IMR-90 (cell line): ENCODE data around the gene CDON. TPM values are rescaled to one million over a fixed set of nuclear protein-coding genes. Genes with fewer than 3 reads are reported as not detected.

ENCODE experiments used
- ATAC-seq: fragments of 200-7000 bp; cut with Tn5 transposase; 2 replicates; pipeline ENCODE4 v1.9.1; 2020; ENCODE audit warnings: low read depth, mild to moderate bottlenecking, moderate library complexity
- Bru-seq: library from RNA; stranded (reverse); fragments of 400-500 nt; gene quantifications from one replicate; lab custom pipeline; 2021; lab: Mats Ljungman, UMichigan
- BruChase-seq, 2 experiments: library from RNA; stranded (reverse); fragments of 400-500 nt; gene quantifications; one replicate each; lab custom pipeline; 2021; lab: Mats Ljungman, UMichigan
- BruUV-seq: library from RNA; stranded (reverse); fragments of 400-500 nt; replicated peaks from 2 replicates; lab custom pipeline; 2021; lab: Mats Ljungman, UMichigan
- CTCF ChIA-PET: fragments of 300-600 bp; formaldehyde crosslinking; extraction: SDS; loops from one replicate; lab custom pipeline; 2021; ENCODE audit warnings: antibody characterized with exemption; lab: Yijun Ruan, JAX
- POLR2A ChIA-PET: fragments of 300-600 bp; sonication (Branson Sonifier 250); formaldehyde crosslinking; loops from one replicate; lab custom pipeline; 2022; ENCODE audit warnings: antibody characterized with exemption; ENCODE audit not compliant: unreplicated experiment; lab: Charles Lee
- DNase-seq: peaks from one replicate; pipeline ENCODE4 v3.0.0; 2013
- H2AFZ ChIP-seq: replicated peaks from 2 replicates; pipeline ENCODE3; 2013; ENCODE audit warnings: low read length, mild to moderate bottlenecking; ENCODE audit not compliant: poor library complexity
- H2AK5ac ChIP-seq: 2 replicates; pipeline ENCODE4 v1.6.1; 2013; ENCODE audit warnings: low read depth, low read length, inconsistent platforms
- H2AK9ac ChIP-seq: replicated peaks from 2 replicates; pipeline ENCODE3; 2013; ENCODE audit warnings: mild to moderate bottlenecking, low read depth, low read length, moderate library complexity; ENCODE audit not compliant: poor library complexity
- H2BK120ac ChIP-seq: 2 replicates; pipeline ENCODE4 v1.6.1; 2013; ENCODE audit warnings: low read depth, low read length, inconsistent platforms
- H2BK15ac ChIP-seq: 3 replicates; pipeline ENCODE4 v1.6.1; 2013; ENCODE audit warnings: low read depth, low read length, inconsistent platforms
- H2BK20ac ChIP-seq: 2 replicates; pipeline ENCODE4 v1.6.1; 2013; ENCODE audit warnings: low read depth, mild to moderate bottlenecking, inconsistent platforms, low read length, moderate library complexity
- H2BK5ac ChIP-seq: 2 replicates; pipeline ENCODE4 v1.6.1; 2013; ENCODE audit warnings: mild to moderate bottlenecking, low read depth, low read length, inconsistent platforms; ENCODE audit not compliant: poor library complexity, severe bottlenecking
- H3K14ac ChIP-seq: replicated peaks from 2 replicates; pipeline ENCODE4 v1.6.1; 2013; ENCODE audit warnings: low read depth, low read length, inconsistent platforms
- H3K18ac ChIP-seq: 2 replicates; pipeline ENCODE4 v1.6.1; 2013; ENCODE audit warnings: low read depth, low read length, control low read depth
- H3K23ac ChIP-seq: 2 replicates; pipeline ENCODE4 v1.6.1; 2013; ENCODE audit warnings: low read depth, low read length, inconsistent platforms
- H3K27ac ChIP-seq: 2 replicates; pipeline ENCODE4 v1.5.1; 2013; ENCODE audit warnings: mild to moderate bottlenecking, control low read depth, low read length; ENCODE audit not compliant: insufficient read depth
- H3K27me3 ChIP-seq: 2 replicates; pipeline ENCODE4 v1.6.1; 2013; ENCODE audit warnings: low read length; ENCODE audit not compliant: control insufficient read depth, insufficient read depth
- H3K36me3 ChIP-seq: 2 replicates; pipeline ENCODE4 v1.6.1; 2013; ENCODE audit warnings: low read length, mixed read lengths; ENCODE audit not compliant: control insufficient read depth, insufficient read depth
- H3K4ac ChIP-seq: 2 replicates; pipeline ENCODE4 v1.6.1; 2013; ENCODE audit warnings: low read depth, low read length, inconsistent platforms
- H3K4me1 ChIP-seq: 2 replicates; pipeline ENCODE4 v1.6.1; 2013; ENCODE audit warnings: low read length, mixed read lengths; ENCODE audit not compliant: control insufficient read depth, insufficient read depth
- H3K4me2 ChIP-seq: 2 replicates; pipeline ENCODE4 v1.6.1; 2013; ENCODE audit warnings: low read depth, mild to moderate bottlenecking, control low read depth, low read length, moderate library complexity
- H3K4me3 ChIP-seq: 2 replicates; pipeline ENCODE4 v1.5.1; 2013; ENCODE audit warnings: low read depth, mild to moderate bottlenecking, control low read depth, low read length, moderate library complexity; ENCODE audit not compliant: insufficient read depth
- H3K56ac ChIP-seq: 2 replicates; pipeline ENCODE4 v1.6.1; 2013; ENCODE audit warnings: low read length, inconsistent platforms; ENCODE audit not compliant: insufficient read depth; ENCODE audit errors: extremely low read depth
- H3K79me1 ChIP-seq, 2 experiments: 2 replicates each; pipeline ENCODE4 v1.6.1; 2013; ENCODE audit warnings: low read length in 2 of 2, inconsistent platforms in 1 of 2, low read depth in 1 of 2
- H3K9ac ChIP-seq: 2 replicates; pipeline ENCODE4 v1.6.1; 2013; ENCODE audit warnings: low read depth, low read length, control low read depth
- H3K9me1 ChIP-seq: 2 replicates; pipeline ENCODE4 v1.6.1; 2013; ENCODE audit warnings: low read length, inconsistent platforms; ENCODE audit not compliant: insufficient read depth
- H3K9me3 ChIP-seq: 2 replicates; pipeline ENCODE4 v1.6.1; 2013; ENCODE audit warnings: low read length; ENCODE audit not compliant: control insufficient read depth, insufficient read depth
- H4K20me1 ChIP-seq: 2 replicates; pipeline ENCODE4 v1.6.1; 2013; ENCODE audit warnings: low read length, inconsistent platforms; ENCODE audit not compliant: insufficient read depth
- H4K5ac ChIP-seq: 2 replicates; pipeline ENCODE4 v1.6.1; 2013; ENCODE audit warnings: mild to moderate bottlenecking, low read depth, low read length, control low read depth
- H4K8ac ChIP-seq, 2 experiments: 2 replicates each; pipeline ENCODE4 v1.6.1; 2013; ENCODE audit warnings: low read depth in 2 of 2, low read length in 2 of 2, control low read depth in 1 of 2, inconsistent platforms in 1 of 2
- H4K91ac ChIP-seq: 2 replicates; pipeline ENCODE4 v1.6.1; 2013; ENCODE audit warnings: low read depth, low read length, inconsistent platforms; ENCODE audit not compliant: insufficient read depth
- CEBPB ChIP-seq: IDR thresholded peaks from 2 replicates; pipeline ENCODE4 v1.6.1; 2012; ENCODE audit warnings: low read depth, low read length, improper control_type of control experiment
- CHD1 ChIP-seq: IDR thresholded peaks from 2 replicates; pipeline ENCODE4 v1.6.1; 2012; ENCODE audit warnings: low read depth, low read length, improper control_type of control experiment
- FOS ChIP-seq: fragments of 150-350 bp; IDR thresholded peaks from 2 replicates; pipeline ENCODE4 v1.6.1; 2016; ENCODE audit warnings: low read depth, low read length
- MAFK ChIP-seq: IDR thresholded peaks from 2 replicates; pipeline ENCODE4 v1.6.1; 2012; ENCODE audit warnings: low read depth, low read length, improper control_type of control experiment
- MAZ ChIP-seq: IDR thresholded peaks from 2 replicates; pipeline ENCODE4 v1.6.1; 2012; ENCODE audit warnings: low read depth, mild to moderate bottlenecking, low read length, improper control_type of control experiment, moderate library complexity, borderline replicate concordance
- POLR2A ChIP-seq: IDR thresholded peaks from 2 replicates; pipeline ENCODE4 v1.6.1; 2012; ENCODE audit warnings: mild to moderate bottlenecking, low read depth, low read length
- RAD21 ChIP-seq: IDR thresholded peaks from 2 replicates; pipeline ENCODE4 v1.6.1; 2012; ENCODE audit warnings: low read length, improper control_type of control experiment
- RCOR1 ChIP-seq: IDR thresholded peaks from 2 replicates; pipeline ENCODE4 v1.6.1; 2012; ENCODE audit warnings: mild to moderate bottlenecking, low read length, improper control_type of control experiment; ENCODE audit not compliant: insufficient replicate concordance
- RFX5 ChIP-seq: IDR thresholded peaks from 2 replicates; pipeline ENCODE4 v1.8.0; 2012; ENCODE audit warnings: low read depth, mild to moderate bottlenecking, low read length, moderate library complexity
- SMC3 ChIP-seq: fragments of 150-350 bp; IDR thresholded peaks from 2 replicates; pipeline ENCODE4 v1.6.1; 2016; ENCODE audit warnings: low read depth, mild to moderate bottlenecking, antibody characterized with exemption, low read length, moderate library complexity
- USF2 ChIP-seq: fragments of 150-350 bp; IDR thresholded peaks from 2 replicates; pipeline ENCODE4 v1.6.1; 2017; ENCODE audit warnings: mild to moderate bottlenecking, antibody characterized with exemption, low read length, low read depth
- WGBS, 2 experiments: methylation state at CpG; one replicate each; pipeline versions ENCODE4 v1.1.5 to v1.1.7; 2013; ENCODE audit warnings: missing lambda C conversion rate in 2 of 2; ENCODE audit not compliant: insufficient read length in 1 of 2; ENCODE audit errors: extremely low coverage in 2 of 2; 5-methylcytosine and 5-hydroxymethylcytosine counted together
- dilution Hi-C: fragments of 300-500 bp; cut with HindIII; formaldehyde crosslinking; loops from one replicate; pipeline ENCODE4 v1.14.3; 2018; ENCODE audit warnings: low sequenced_read_pairs; ENCODE audit not compliant: unreplicated experiment
- in situ Hi-C: fragments of 300-500 bp; cut with MboI; formaldehyde crosslinking; loops from 3 replicates; pipeline ENCODE4 v1.14.3; 2019; ENCODE audit warnings: low sequenced_read_pairs, inconsistent platforms, mixed read lengths
- intact Hi-C: fragments of 100-400 bp; cut with micrococcal nuclease; formaldehyde crosslinking; loops from 2 replicates; pipeline ENCODE4 v1.10.0; 2022
- long read RNA-seq: library from polyadenylated mRNA; unstranded; transcript quantifications from one replicate; pipeline ENCODE4 v2.0.0, GENCODE V29; 2021; ENCODE audit not compliant: unreplicated experiment
- polyA plus RNA-seq, 3 experiments: library from polyadenylated mRNA; depleted of rRNA; stranded (reverse); fragments of >200 nt; gene quantifications; 2 replicates each; pipeline ENCODE4 v1.2.3, GENCODE V29; 2012; ENCODE audit warnings: low replicate concordance in 1 of 3
- total RNA-seq: library from RNA; depleted of rRNA; stranded (reverse); fragments of >200 nt; gene quantifications from 2 replicates; pipeline ENCODE4 v1.2.3, GENCODE V29; 2012; rRNA removed
- TF ChIP-seq, protein P1 (sequence below): fragments of 150-350 bp; IDR thresholded peaks from 2 replicates; pipeline ENCODE4 v1.6.1; 2016; ENCODE audit warnings: low read depth, mild to moderate bottlenecking, low read length, moderate library complexity, borderline replicate concordance

The CDON gene
- total RNA-seq (2.2 and 3.8 TPM in 2 replicates), polyA plus RNA-seq (2012; rRNA removed) (1.2 and 1.4 TPM in 2 replicates), Bru-seq, nascent RNA (percentile 38 among the genes with signal in this experiment), BruChase-seq, experiment 1, labeled RNA remaining after a 6-hour chase (percentile 39 among the genes with signal in this experiment), BruChase-seq, experiment 2, labeled RNA remaining after a 2-hour chase (percentile 47 among the genes with signal in this experiment)
- polyA plus RNA-seq (2012; cell fraction: cytosol; rRNA removed) = 0.74 and 1.0 TPM in 2 replicates
- 0.65 and 2.6 TPM in 2 replicates for polyA plus RNA-seq (2012; cell fraction: nucleus; rRNA removed; ENCODE audit: low replicate concordance)
- long read RNA-seq, partial matches to known transcripts = 0 of 2 reads
- long read RNA-seq, other reads (novel, unspliced or antisense) = 2 of 2 reads

GRCh38 chr11:126062679-126063506 is at the start of gene CDON:
TSS of gene CDON (minus strand) at chr11:126062866. CDS start at chr11:126023476, 39,390 bp downstream.
- Histone ChIP-seq H3K27ac (peak within 1 kb of the TSS; percentile 74), H4K91ac (peak within 1 kb of the TSS; percentile 99), H3K4ac (peak within 1 kb of the TSS; percentile 100), H2AK5ac (no peak within 1 kb of the TSS), H2BK120ac (peak within 1 kb of the TSS; percentile 100), H2AFZ (peak within 1 kb of the TSS; percentile 100), H2BK15ac (peak within 1 kb of the TSS; percentile 98), H3K79me1 (no peaks in the 10 kb centered on the region), H3K4me3 (peak within 1 kb of the TSS; percentile 61), H3K14ac (peak within 1 kb of the TSS; percentile 100), H4K5ac (peak within 1 kb of the TSS; percentile 94), H2BK20ac (peak within 1 kb of the TSS; percentile 100), H3K56ac (peak within 1 kb of the TSS; percentile 96), H3K9me1 (no peaks in the 10 kb centered on the region), H2AK9ac (peak within 1 kb of the TSS; percentile 96), H3K23ac (peak within 1 kb of the TSS; percentile 100), H3K9me3 (no peaks in the 10 kb centered on the region), H3K4me2 (peak within 1 kb of the TSS; percentile 97), H3K4me1 (no peaks in the 10 kb centered on the region), H2BK5ac (peak within 1 kb of the TSS; percentile 49), H4K20me1 (no peaks in the 10 kb centered on the region), H3K18ac (peak within 1 kb of the TSS; percentile 99), H3K9ac (peak within 1 kb of the TSS; percentile 93), H3K27me3 (peaks cover 24% of the 10 kb centered on the region), H3K36me3 (no peaks in the 10 kb centered on the region), H4K8ac (peak within 1 kb of the TSS; percentile 98)
- in situ Hi-C loops (no loop called here), intact Hi-C loops (loop anchor here (2.0 to 5.0 kb wide), 2 partner anchors 129 to 140 kb away; no protein-coding TSS in a partner anchor), dilution Hi-C loops (no loop called here)
- 5% methylated on average over 30 of the region's 82 CpGs; no CpG with 5 or more reads in 1 of the 2 experiments for WGBS, 2 experiments
- DNase-seq (peak; percentile 87), ATAC-seq (peak; percentile 99)
- ChIA-PET POLR2A (interaction anchor here (0.6 kb wide), 1 partner anchor 59 kb away, joined by 4 read pairs; no protein-coding TSS in a partner anchor), CTCF (interaction anchor here (1.0 kb wide), 1 partner anchor 131 kb away, joined by 3 read pairs; no protein-coding TSS in a partner anchor)
- no TSS peak for BruUV-seq
- TF ChIP-seq FOS (no peak), RAD21 (0 out of 2 replicates have a peak, but pooled peaks have one; percentile 10), MAFK (no peak), USF2 (0 out of 2 replicates have a peak, but pooled peaks have one; percentile 6), RFX5 (no peak), CEBPB (no peak), POLR2A (no peak), SMC3 (no peak), RCOR1 (no peak), MAZ (peak; percentile 72; the same call in 1 of the 2 replicates), CHD1 (peak; percentile 99; the same call in 1 of the 2 replicates)
- TF ChIP-seq, protein P1, sequence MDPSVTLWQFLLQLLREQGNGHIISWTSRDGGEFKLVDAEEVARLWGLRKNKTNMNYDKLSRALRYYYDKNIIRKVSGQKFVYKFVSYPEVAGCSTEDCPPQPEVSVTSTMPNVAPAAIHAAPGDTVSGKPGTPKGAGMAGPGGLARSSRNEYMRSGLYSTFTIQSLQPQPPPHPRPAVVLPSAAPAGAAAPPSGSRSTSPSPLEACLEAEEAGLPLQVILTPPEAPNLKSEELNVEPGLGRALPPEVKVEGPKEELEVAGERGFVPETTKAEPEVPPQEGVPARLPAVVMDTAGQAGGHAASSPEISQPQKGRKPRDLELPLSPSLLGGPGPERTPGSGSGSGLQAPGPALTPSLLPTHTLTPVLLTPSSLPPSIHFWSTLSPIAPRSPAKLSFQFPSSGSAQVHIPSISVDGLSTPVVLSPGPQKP = no peak
